ENCODE data around the gene MAGT1. TPM values are rescaled to one million over a fixed set of nuclear protein-coding genes. Genes with fewer than 3 reads are reported as not detected.
"Not testable (repeated sequence)": the region's sequence is repeated elsewhere in the genome, so short reads cannot be mapped to it uniquely, and the experiment has no call there.

MAGT1 gene
- total RNA-seq, 1 donor from 2014 or later = 54.7 TPM

DNA sequence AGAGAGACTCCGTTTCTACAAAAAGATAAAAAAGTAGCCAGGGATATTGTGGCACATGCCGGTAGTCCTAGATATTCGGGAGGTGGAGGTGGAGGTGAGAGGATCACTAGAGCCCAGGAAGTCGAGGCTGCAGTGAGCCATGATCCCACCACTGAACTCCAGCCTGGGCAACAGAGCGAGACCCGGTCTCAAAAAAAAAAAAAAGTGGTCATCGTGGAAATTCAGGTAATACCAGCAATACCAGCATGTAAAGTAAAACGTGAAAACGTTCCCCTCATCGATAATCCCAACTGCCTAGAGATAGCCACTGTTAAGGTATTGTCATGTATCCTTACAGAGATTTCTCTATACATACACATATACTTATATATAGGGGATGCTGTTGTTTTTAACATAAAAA lies 1.5 kb downstream of the MAGT1 start:
- Histone ChIP-seq H3K27me3 (ENCODE audit: control insufficient read depth, insufficient read depth, low read length) (no peaks in the 10 kb centered on the region), H3K36me3 (ENCODE audit: control insufficient read depth, insufficient read depth, low read length) (no peaks in the 10 kb centered on the region), H3K4me3 (ENCODE audit: low read depth, low read length) (no peak overlapping the region)
- TF ChIP-seq, protein P1, sequence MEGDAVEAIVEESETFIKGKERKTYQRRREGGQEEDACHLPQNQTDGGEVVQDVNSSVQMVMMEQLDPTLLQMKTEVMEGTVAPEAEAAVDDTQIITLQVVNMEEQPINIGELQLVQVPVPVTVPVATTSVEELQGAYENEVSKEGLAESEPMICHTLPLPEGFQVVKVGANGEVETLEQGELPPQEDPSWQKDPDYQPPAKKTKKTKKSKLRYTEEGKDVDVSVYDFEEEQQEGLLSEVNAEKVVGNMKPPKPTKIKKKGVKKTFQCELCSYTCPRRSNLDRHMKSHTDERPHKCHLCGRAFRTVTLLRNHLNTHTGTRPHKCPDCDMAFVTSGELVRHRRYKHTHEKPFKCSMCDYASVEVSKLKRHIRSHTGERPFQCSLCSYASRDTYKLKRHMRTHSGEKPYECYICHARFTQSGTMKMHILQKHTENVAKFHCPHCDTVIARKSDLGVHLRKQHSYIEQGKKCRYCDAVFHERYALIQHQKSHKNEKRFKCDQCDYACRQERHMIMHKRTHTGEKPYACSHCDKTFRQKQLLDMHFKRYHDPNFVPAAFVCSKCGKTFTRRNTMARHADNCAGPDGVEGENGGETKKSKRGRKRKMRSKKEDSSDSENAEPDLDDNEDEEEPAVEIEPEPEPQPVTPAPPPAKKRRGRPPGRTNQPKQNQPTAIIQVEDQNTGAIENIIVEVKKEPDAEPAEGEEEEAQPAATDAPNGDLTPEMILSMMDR (IDR thresholded peaks at IDR 0.05; ENCODE audit: insufficient read depth, low read length, poor library complexity, severe bottlenecking) = no peak
- DNase-seq (ENCODE audit: low read depth) = no peak

DNA sequence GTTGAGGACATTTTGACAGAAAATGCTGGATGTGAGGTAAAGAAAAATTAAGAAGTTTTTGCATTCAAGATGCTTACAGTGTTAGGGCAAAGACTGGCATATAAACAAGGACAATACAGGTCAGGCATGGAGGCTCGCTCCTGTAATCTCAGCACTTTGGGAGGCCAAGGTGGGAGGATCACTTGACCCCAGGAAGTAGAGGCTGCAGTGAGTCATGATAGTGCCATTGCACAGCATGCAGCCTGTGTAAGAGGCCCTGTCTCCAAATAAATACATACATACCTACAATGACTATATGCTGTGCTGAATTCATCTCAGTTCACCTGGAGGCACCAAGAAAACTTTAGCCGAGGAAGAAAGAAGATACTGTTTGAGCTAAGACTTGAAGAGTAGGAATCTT lies 2.3 kb downstream of the MAGT1 start:
- TF ChIP-seq, protein P1 (IDR thresholded peaks at IDR 0.05; ENCODE audit: insufficient read depth, low read length, poor library complexity, severe bottlenecking) = no peak
- DNase-seq (ENCODE audit: low read depth) = no peak
- H3K27me3 ChIP-seq (ENCODE audit: control insufficient read depth, insufficient read depth, low read length) = no peaks in the 10 kb centered on the region
- H3K36me3 ChIP-seq (ENCODE audit: control insufficient read depth, insufficient read depth, low read length) = no peaks in the 10 kb centered on the region
- no peak overlapping the region for H3K4me3 ChIP-seq (ENCODE audit: low read depth, low read length)

DNA sequence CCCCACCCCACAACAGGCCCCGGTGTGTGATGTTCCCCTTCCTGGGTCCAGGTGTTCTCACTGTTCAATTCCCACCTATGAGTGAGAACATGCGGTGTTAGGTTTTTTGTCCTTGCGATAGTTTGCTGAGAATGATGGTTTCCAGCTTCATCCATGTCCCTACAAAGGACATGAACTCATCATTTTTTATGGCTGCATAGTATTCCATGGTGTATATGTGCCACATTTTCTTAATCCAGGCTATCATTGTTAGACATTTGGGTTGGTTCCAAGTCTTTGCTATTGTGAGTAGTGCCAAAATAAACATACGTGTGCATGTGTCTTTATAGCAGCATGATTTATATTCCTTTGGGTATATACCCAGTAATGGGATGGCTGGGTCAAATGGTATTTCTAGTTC lies 13.8 kb downstream of the MAGT1 start:
- not testable (repeated sequence) for H3K36me3 ChIP-seq (ENCODE audit: control insufficient read depth, insufficient read depth, low read length); H3K27me3 ChIP-seq (ENCODE audit: control insufficient read depth, insufficient read depth, low read length); DNase-seq (ENCODE audit: low read depth); H3K4me3 ChIP-seq (ENCODE audit: low read depth, low read length)

DNA sequence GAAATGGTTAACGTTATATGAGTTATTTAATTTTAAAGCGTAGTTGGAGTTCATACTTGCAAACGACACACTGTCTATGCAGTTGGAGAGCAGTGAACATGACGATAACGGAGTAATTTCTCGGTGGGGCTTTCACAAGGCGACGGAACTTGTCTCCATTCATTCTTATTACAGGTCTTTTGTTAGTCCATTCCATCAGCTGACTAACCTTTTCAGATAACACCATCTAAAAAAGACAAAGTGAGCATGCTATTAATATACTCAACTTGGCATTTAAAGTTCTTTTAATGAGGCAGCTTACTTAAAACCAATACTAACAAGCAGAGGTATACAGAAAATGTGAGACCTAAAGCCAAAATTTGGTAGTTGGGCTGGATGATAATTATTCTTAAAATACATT lies 19.9 kb downstream of the MAGT1 start:
- Histone ChIP-seq H3K4me3 (ENCODE audit: low read depth, low read length) (no peak overlapping the region), H3K27me3 (ENCODE audit: control insufficient read depth, insufficient read depth, low read length) (no peaks in the 10 kb centered on the region), H3K36me3 (ENCODE audit: control insufficient read depth, insufficient read depth, low read length) (no peaks in the 10 kb centered on the region)
- DNase-seq (ENCODE audit: low read depth) = no peak
- TF ChIP-seq, protein P1 (IDR thresholded peaks at IDR 0.05; ENCODE audit: insufficient read depth, low read length, poor library complexity, severe bottlenecking) = no peak

DNA sequence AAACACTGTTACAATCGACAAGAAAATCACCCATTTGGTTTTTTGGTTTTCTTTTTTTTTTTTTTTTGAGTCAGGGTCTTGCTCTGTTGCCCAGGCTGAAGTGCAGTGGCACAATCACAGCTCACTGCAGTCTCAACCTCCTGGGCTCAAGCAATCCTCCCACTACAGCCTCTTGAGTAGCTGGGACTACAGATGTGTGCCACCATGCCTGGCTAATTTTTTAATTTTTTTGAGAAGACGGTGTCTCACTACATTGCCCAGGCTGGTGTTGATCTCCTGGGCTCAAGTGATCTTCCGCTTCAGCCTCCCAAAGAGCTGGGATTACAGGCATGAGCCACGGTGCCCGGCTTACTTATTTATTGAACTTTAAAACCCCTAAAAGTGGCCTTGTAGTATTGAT lies 63.7 kb downstream of the MAGT1 start:
- not testable (repeated sequence) for DNase-seq (ENCODE audit: low read depth); H3K36me3 ChIP-seq (ENCODE audit: control insufficient read depth, insufficient read depth, low read length); H3K4me3 ChIP-seq (ENCODE audit: low read depth, low read length); H3K27me3 ChIP-seq (ENCODE audit: control insufficient read depth, insufficient read depth, low read length)

DNA sequence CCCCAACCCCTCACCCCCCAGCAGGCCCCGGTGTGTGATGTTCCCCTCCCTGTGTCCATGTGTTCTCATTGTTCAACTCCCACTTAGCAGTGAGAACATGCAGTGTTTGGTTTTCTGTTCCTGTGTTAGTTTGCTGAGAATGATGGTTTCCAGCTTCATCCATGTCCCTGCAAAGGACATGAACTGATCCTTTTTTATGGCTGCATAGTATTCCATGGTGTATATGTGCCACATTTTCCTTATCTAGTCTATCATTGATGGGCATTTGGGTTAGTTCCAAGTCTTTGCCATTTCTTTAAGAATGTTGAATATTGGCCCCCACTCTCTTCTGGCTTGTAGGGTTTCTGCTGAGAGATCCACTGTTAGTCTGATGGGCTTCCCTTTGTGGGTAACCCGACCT lies 73.2 kb downstream of the MAGT1 start:
- H3K4me3 ChIP-seq (ENCODE audit: low read depth, low read length); DNase-seq (ENCODE audit: low read depth); H3K36me3 ChIP-seq (ENCODE audit: control insufficient read depth, insufficient read depth, low read length); H3K27me3 ChIP-seq (ENCODE audit: control insufficient read depth, insufficient read depth, low read length): not testable (repeated sequence)

DNA sequence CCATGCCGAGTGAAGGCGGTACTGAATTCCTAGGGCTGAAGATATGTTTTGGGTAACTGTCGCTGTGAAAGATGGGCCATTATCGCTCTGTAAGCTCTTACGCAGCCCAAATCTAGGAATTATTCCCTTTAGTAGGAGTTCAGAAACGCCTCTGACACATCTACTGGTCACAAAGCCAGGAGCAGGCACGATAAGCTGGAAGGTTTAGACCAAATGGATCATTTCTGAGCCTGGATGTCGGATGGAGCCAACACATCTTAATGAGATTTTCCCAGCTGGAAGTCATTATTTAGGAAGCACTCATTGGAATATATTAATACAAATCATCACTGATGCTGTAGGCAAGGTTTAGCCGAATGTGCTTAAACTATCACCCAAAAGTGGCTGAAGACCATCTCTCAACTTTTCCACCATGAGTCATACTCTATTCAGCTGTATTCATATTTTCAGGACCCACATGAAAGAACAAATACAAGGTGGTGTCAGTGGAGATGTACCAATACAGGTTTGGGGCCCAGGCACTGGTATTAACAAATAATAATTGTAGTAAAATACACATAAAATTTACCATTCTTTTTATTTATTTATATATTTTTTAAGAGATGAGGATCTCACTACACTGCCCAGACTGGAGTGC lies 75.0 kb downstream of the MAGT1 start:
- TF ChIP-seq, protein P1 (IDR thresholded peaks at IDR 0.05; ENCODE audit: insufficient read depth, low read length, poor library complexity, severe bottlenecking) = no peak
- H3K27me3 ChIP-seq (ENCODE audit: control insufficient read depth, insufficient read depth, low read length) = no peaks in the 10 kb centered on the region
- DNase-seq (ENCODE audit: low read depth) = no peak
- no peaks in the 10 kb centered on the region for H3K36me3 ChIP-seq (ENCODE audit: control insufficient read depth, insufficient read depth, low read length)
- H3K4me3 ChIP-seq (ENCODE audit: low read depth, low read length) = no peak overlapping the region

All from kidney epithelial cell (primary cell).